GM03348 (cell line): ENCODE results near the gene DYNC1I1.

Experiments used
- DNase-seq: peaks from one replicate; pipeline ENCODE4 v3.0.0; 2012; ENCODE audit warnings: low spot score

The DYNC1I1 gene

GRCh38 chr7:95861041-95861440, 88.7 kb downstream of the DYNC1I1 start:
- peak; percentile 43 for DNase-seq

- peak; percentile 10 for DNase-seq
Observed at GRCh38 chr7:95863623-95864022, 91.3 kb downstream of the DYNC1I1 start.

GRCh38 chr7:95865716-95866371, 93.5 kb downstream of the DYNC1I1 start:
- peak; percentile 39 for DNase-seq

GRCh38 chr7:95867309-95867708, 95.0 kb downstream of the DYNC1I1 start:
- DNase-seq, result no peak

- peak; percentile 65 for DNase-seq
Observed at GRCh38 chr7:95871075-95871848, 98.9 kb downstream of the DYNC1I1 start.

GRCh38 chr7:95871896-95872295, 99.5 kb downstream of the DYNC1I1 start:
- no peak for DNase-seq

GRCh38 chr7:95874129-95874528, 101.8 kb downstream of the DYNC1I1 start:
- DNase-seq, result no peak

- DNase-seq, result no peak
Observed at GRCh38 chr7:95874541-95875265, 102.3 kb downstream of the DYNC1I1 start.

- DNase-seq, result no peak
Observed at GRCh38 chr7:95875519-95875918, 103.2 kb downstream of the DYNC1I1 start.

- DNase-seq, result no peak
Observed at GRCh38 chr7:95878677-95879076, 106.3 kb downstream of the DYNC1I1 start.

- DNase-seq, result no peak
Observed at GRCh38 chr7:95881597-95881996, 109.2 kb downstream of the DYNC1I1 start.

GRCh38 chr7:95883217-95883616, 110.9 kb downstream of the DYNC1I1 start:
- no peak for DNase-seq

GRCh38 chr7:95886501-95887090, 114.2 kb downstream of the DYNC1I1 start:
- DNase-seq, result no peak

GRCh38 chr7:95893484-95893883, 121.1 kb downstream of the DYNC1I1 start:
- DNase-seq, result no peak

GRCh38 chr7:95897557-95898251, 125.3 kb downstream of the DYNC1I1 start:
- DNase-seq, result no peak

- DNase-seq, result no peak
Observed at GRCh38 chr7:95899919-95900513, 127.7 kb downstream of the DYNC1I1 start.

GRCh38 chr7:95901006-95901405, 128.7 kb downstream of the DYNC1I1 start:
- DNase-seq, result no peak

GRCh38 chr7:95904099-95904498, 131.7 kb downstream of the DYNC1I1 start:
- DNase-seq, result no peak

GRCh38 chr7:95905167-95905566, 132.8 kb downstream of the DYNC1I1 start:
- DNase-seq, result no peak

- no peak for DNase-seq
Observed at GRCh38 chr7:95906851-95907250, 134.5 kb downstream of the DYNC1I1 start.

GRCh38 chr7:95907337-95907736, 135.0 kb downstream of the DYNC1I1 start:
- DNase-seq, result no peak

- DNase-seq, result no peak
Observed at GRCh38 chr7:95908499-95908898, 136.1 kb downstream of the DYNC1I1 start.
